Measurements from ENCODE around the gene C17orf113.

C17orf113 gene

DNA sequence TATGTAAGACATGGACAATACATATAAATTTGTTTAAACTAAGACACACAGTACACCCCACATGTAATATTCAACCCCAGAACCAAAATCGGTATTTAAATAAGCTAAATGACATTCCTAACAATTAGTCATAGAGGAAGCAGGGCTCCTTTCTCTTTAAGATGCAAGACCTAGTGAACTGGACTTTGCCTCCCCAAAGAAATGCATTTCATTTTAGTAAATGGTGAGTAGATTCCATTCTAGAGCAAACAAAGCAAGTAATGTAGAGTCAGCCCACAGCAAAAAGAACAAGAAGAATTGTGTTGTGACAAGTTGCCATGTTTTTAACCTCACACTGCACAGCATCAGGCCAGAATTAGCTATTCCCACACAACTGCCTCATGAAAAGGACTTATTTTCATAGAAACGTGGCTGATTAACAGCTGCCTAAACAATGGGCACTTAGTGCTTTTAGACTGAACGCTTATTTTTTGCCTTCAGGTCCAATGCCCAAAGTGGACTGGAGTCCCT is 47.6 kb downstream of the C17orf113 start:
- no peak overlapping the region for H3K4me2 ChIP-seq (ENCODE audit: low read length)
- H3K36me3 ChIP-seq (ENCODE audit: control insufficient read depth, low read length), result peaks cover 62% of the 10 kb centered on the region
- peaks cover 77% of the 10 kb centered on the region for H3K79me2 ChIP-seq (ENCODE audit: control insufficient read depth, low read length)

DNA sequence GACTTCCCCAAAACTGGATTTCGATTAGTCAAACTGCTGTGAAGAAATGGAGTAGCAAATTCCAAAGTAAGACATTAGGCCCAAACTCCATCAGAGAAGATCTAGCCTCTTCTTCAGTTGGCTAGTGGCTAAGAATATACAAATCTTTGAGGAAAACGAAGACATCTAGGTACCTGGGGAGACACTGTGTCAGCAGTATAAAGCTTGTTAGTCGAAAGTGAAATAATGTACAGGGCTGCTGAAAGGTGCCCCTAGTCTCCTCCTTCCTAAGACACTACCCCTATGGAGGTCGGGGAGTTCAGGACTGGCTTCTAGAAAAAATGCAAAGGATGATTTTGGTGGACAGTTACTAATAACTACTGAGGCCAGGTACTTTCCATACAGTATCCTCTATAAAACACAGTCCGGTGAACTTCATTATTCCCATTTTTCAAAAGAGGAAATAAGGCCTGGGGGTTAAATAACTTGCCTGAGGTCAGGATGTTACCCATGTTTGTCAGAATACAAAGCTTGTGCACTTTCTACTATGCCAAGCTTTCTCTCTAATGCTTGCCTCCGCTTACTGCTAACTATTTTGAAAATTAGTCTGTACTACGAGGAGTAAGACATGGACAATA is 48.1 kb downstream of the C17orf113 start:
- Histone ChIP-seq H3K9me2 (replicated peaks; ENCODE audit: control insufficient read depth, low read length) (no peaks in the 10 kb centered on the region), H3K27ac (ENCODE audit: low read depth, low read length) (no peak overlapping the region), H3K9me3 (ENCODE audit: control insufficient read depth, insufficient read depth, low read length) (no peaks in the 10 kb centered on the region), H4K20me1 (ENCODE audit: control insufficient read depth, insufficient read depth, low read depth, low read length) (0 out of 2 replicates have a peak, but pooled peaks cover 3% of the 10 kb centered on the region), H3K27me3 (ENCODE audit: control insufficient read depth, low read length) (no peaks in the 10 kb centered on the region), H3K4me2 (ENCODE audit: low read length) (no peak overlapping the region), H3K4me1 (ENCODE audit: control insufficient read depth, low read length) (peaks cover 11% of the 10 kb centered on the region), H3K36me3 (ENCODE audit: control insufficient read depth, low read length) (peaks cover 68% of the 10 kb centered on the region), H3F3A (ENCODE audit: control insufficient read depth, insufficient read depth) (no peaks in the 10 kb centered on the region; the same call in 1 of the 2 replicates), H3K79me2 (ENCODE audit: control insufficient read depth, low read length) (peaks cover 71% of the 10 kb centered on the region), H3K4me3 (ENCODE audit: low read length) (no peak overlapping the region)
- TF ChIP-seq, protein P1, sequence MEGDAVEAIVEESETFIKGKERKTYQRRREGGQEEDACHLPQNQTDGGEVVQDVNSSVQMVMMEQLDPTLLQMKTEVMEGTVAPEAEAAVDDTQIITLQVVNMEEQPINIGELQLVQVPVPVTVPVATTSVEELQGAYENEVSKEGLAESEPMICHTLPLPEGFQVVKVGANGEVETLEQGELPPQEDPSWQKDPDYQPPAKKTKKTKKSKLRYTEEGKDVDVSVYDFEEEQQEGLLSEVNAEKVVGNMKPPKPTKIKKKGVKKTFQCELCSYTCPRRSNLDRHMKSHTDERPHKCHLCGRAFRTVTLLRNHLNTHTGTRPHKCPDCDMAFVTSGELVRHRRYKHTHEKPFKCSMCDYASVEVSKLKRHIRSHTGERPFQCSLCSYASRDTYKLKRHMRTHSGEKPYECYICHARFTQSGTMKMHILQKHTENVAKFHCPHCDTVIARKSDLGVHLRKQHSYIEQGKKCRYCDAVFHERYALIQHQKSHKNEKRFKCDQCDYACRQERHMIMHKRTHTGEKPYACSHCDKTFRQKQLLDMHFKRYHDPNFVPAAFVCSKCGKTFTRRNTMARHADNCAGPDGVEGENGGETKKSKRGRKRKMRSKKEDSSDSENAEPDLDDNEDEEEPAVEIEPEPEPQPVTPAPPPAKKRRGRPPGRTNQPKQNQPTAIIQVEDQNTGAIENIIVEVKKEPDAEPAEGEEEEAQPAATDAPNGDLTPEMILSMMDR (IDR thresholded peaks at IDR 0.05; ENCODE audit: low read depth, low read length, poor library complexity, severe bottlenecking), result no peak
- no peak for TF ChIP-seq EZH2phosphoT487 (IDR thresholded peaks at IDR 0.05; ENCODE audit: borderline replicate concordance, low read length)

More for the DNA sequence above, 47.6 kb downstream of the C17orf113 start:
- Histone ChIP-seq H3K4me1 (ENCODE audit: control insufficient read depth, low read length) (peaks cover 6% of the 10 kb centered on the region), H3K9me3 (ENCODE audit: control insufficient read depth, insufficient read depth, low read length) (no peaks in the 10 kb centered on the region), H4K20me1 (ENCODE audit: control insufficient read depth, insufficient read depth, low read depth, low read length) (0 out of 2 replicates have a peak, but pooled peaks cover 3% of the 10 kb centered on the region), H3F3A (ENCODE audit: control insufficient read depth, insufficient read depth) (no peaks in the 10 kb centered on the region; the same call in 1 of the 2 replicates), H3K27me3 (ENCODE audit: control insufficient read depth, low read length) (no peaks in the 10 kb centered on the region), H3K27ac (ENCODE audit: low read depth, low read length) (no peak overlapping the region), H3K4me3 (ENCODE audit: low read length) (no peak overlapping the region), H3K9me2 (replicated peaks; ENCODE audit: control insufficient read depth, low read length) (no peaks in the 10 kb centered on the region)
- no peak for TF ChIP-seq EZH2phosphoT487 (IDR thresholded peaks at IDR 0.05; ENCODE audit: borderline replicate concordance, low read length)
- TF ChIP-seq, protein P1 (IDR thresholded peaks at IDR 0.05; ENCODE audit: low read depth, low read length, poor library complexity, severe bottlenecking), result no peak

DNA sequence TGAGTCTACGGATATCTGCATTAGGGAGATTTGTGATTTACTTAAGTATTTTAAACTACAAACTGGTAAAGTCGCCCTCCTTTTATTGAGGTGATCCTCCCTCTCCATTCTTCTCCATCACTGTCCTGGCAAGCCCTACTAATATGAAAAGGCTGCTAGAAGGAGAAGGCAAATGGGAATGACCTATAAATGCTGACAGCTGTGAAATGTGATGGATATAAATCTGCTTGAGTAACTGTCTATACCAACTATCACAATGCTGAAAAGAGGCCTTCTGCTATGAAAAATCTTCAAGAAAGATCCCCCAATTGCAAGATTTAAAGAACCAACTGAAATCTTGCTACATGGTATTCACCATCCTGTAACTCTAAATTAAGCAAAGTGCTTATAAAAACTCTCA is 48.7 kb downstream of the C17orf113 start:
- Histone ChIP-seq H3K4me1 (ENCODE audit: control insufficient read depth, low read length) (peaks cover 17% of the 10 kb centered on the region), H3K36me3 (ENCODE audit: control insufficient read depth, low read length) (peaks cover 71% of the 10 kb centered on the region)

More for the DNA sequence above, 48.7 kb downstream of the C17orf113 start:
- H3K27me3 ChIP-seq (ENCODE audit: control insufficient read depth, low read length), result no peaks in the 10 kb centered on the region
- H3K4me3 ChIP-seq (ENCODE audit: low read length), result no peak overlapping the region
- H3K4me2 ChIP-seq (ENCODE audit: low read length), result no peak overlapping the region
- H3K9me2 ChIP-seq (replicated peaks; ENCODE audit: control insufficient read depth, low read length), result no peaks in the 10 kb centered on the region
- H4K20me1 ChIP-seq (ENCODE audit: control insufficient read depth, insufficient read depth, low read depth, low read length), result 0 out of 2 replicates have a peak, but pooled peaks cover 3% of the 10 kb centered on the region
- H3K27ac ChIP-seq (ENCODE audit: low read depth, low read length), result no peak overlapping the region
- H3K9me3 ChIP-seq (ENCODE audit: control insufficient read depth, insufficient read depth, low read length), result no peaks in the 10 kb centered on the region
- H3K79me2 ChIP-seq (ENCODE audit: control insufficient read depth, low read length), result peaks cover 66% of the 10 kb centered on the region
- TF ChIP-seq EZH2phosphoT487 (IDR thresholded peaks at IDR 0.05; ENCODE audit: borderline replicate concordance, low read length), result no peak
- TF ChIP-seq, protein P1 (IDR thresholded peaks at IDR 0.05; ENCODE audit: low read depth, low read length, poor library complexity, severe bottlenecking), result no peak
- H3F3A ChIP-seq (ENCODE audit: control insufficient read depth, insufficient read depth), result peaks cover 5% of the 10 kb centered on the region

All from DOHH2 (cell line).